ENCODE measurements around the gene FAM222A.

FAM222A gene

GRCh38 chr12:109720857-109721189, 7.2 kb downstream of the FAM222A start:
- no peak overlapping the region for H3K27ac ChIP-seq (ENCODE audit: low read depth, low read length)
- no peaks in the 10 kb centered on the region for H3K36me3 ChIP-seq (ENCODE audit: control insufficient read depth, low read length)
- no peaks in the 10 kb centered on the region for H3F3A ChIP-seq (ENCODE audit: control insufficient read depth, insufficient read depth)
- no peak overlapping the region for H3K4me3 ChIP-seq (ENCODE audit: low read length)
- H3K27me3 ChIP-seq (ENCODE audit: control insufficient read depth, low read length) = peaks cover 37% of the 10 kb centered on the region
- H3K9me3 ChIP-seq (ENCODE audit: control insufficient read depth, insufficient read depth, low read length) = no peaks in the 10 kb centered on the region
- no peaks in the 10 kb centered on the region for H3K79me2 ChIP-seq (ENCODE audit: control insufficient read depth, low read length)
- H3K9me2 ChIP-seq (replicated peaks; ENCODE audit: control insufficient read depth, low read length) = no peaks in the 10 kb centered on the region
- TF ChIP-seq, protein P1, sequence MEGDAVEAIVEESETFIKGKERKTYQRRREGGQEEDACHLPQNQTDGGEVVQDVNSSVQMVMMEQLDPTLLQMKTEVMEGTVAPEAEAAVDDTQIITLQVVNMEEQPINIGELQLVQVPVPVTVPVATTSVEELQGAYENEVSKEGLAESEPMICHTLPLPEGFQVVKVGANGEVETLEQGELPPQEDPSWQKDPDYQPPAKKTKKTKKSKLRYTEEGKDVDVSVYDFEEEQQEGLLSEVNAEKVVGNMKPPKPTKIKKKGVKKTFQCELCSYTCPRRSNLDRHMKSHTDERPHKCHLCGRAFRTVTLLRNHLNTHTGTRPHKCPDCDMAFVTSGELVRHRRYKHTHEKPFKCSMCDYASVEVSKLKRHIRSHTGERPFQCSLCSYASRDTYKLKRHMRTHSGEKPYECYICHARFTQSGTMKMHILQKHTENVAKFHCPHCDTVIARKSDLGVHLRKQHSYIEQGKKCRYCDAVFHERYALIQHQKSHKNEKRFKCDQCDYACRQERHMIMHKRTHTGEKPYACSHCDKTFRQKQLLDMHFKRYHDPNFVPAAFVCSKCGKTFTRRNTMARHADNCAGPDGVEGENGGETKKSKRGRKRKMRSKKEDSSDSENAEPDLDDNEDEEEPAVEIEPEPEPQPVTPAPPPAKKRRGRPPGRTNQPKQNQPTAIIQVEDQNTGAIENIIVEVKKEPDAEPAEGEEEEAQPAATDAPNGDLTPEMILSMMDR (IDR thresholded peaks at IDR 0.05; ENCODE audit: low read depth, low read length, poor library complexity, severe bottlenecking) = no peak
- no peak for TF ChIP-seq EZH2phosphoT487 (IDR thresholded peaks at IDR 0.05; ENCODE audit: borderline replicate concordance, low read length)
- no peak overlapping the region for H3K4me2 ChIP-seq (ENCODE audit: low read length)
- H3K4me1 ChIP-seq (ENCODE audit: control insufficient read depth, low read length) = no peaks in the 10 kb centered on the region
- H4K20me1 ChIP-seq (ENCODE audit: control insufficient read depth, insufficient read depth, low read depth, low read length) = peaks cover 7% of the 10 kb centered on the region; the same call in 1 of the 2 replicates

DNA sequence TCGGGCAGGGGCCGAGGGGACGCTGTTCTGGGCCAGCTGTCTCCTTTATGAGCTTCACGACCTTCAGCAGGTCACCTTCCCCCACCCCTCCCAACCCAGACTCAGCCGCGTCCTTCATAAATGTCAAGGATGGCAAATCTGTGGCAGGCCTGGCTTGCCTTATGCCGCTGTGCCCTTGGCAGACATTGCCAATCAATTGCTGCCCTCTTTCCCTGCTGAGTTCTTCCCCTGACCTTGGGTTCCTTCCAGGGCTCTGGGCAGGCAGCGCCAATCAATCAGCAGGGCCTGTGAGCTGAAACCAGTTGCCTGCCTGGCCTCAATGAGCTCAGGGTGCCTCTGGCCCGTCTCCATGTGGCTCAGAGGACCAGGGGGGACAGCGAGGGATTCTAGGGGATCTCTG, 7.7 kb downstream of the FAM222A start:
- Histone ChIP-seq H3K9me2 (replicated peaks; ENCODE audit: control insufficient read depth, low read length) (no peaks in the 10 kb centered on the region), H3K27ac (ENCODE audit: low read depth, low read length) (no peak overlapping the region), H3K4me1 (ENCODE audit: control insufficient read depth, low read length) (no peaks in the 10 kb centered on the region), H3K9me3 (ENCODE audit: control insufficient read depth, insufficient read depth, low read length) (no peaks in the 10 kb centered on the region), H4K20me1 (ENCODE audit: control insufficient read depth, insufficient read depth, low read depth, low read length) (peaks cover 2% of the 10 kb centered on the region; the same call in 1 of the 2 replicates), H3K27me3 (ENCODE audit: control insufficient read depth, low read length) (peaks cover 32% of the 10 kb centered on the region), H3K79me2 (ENCODE audit: control insufficient read depth, low read length) (no peaks in the 10 kb centered on the region), H3K4me2 (ENCODE audit: low read length) (no peak overlapping the region), H3F3A (ENCODE audit: control insufficient read depth, insufficient read depth) (no peaks in the 10 kb centered on the region), H3K36me3 (ENCODE audit: control insufficient read depth, low read length) (no peaks in the 10 kb centered on the region), H3K4me3 (ENCODE audit: low read length) (no peak overlapping the region)
- TF ChIP-seq, protein P1 (IDR thresholded peaks at IDR 0.05; ENCODE audit: low read depth, low read length, poor library complexity, severe bottlenecking) = no peak

GRCh38 chr12:109722022-109722720, 8.5 kb downstream of the FAM222A start:
- Histone ChIP-seq H3K27ac (ENCODE audit: low read depth, low read length) (no peak overlapping the region), H4K20me1 (ENCODE audit: control insufficient read depth, insufficient read depth, low read depth, low read length) (no peaks in the 10 kb centered on the region), H3K9me2 (replicated peaks; ENCODE audit: control insufficient read depth, low read length) (no peaks in the 10 kb centered on the region), H3K9me3 (ENCODE audit: control insufficient read depth, insufficient read depth, low read length) (no peaks in the 10 kb centered on the region), H3K4me2 (ENCODE audit: low read length) (no peak overlapping the region), H3K4me1 (ENCODE audit: control insufficient read depth, low read length) (no peaks in the 10 kb centered on the region), H3F3A (ENCODE audit: control insufficient read depth, insufficient read depth) (no peaks in the 10 kb centered on the region), H3K27me3 (ENCODE audit: control insufficient read depth, low read length) (peaks cover 23% of the 10 kb centered on the region), H3K4me3 (ENCODE audit: low read length) (no peak overlapping the region), H3K36me3 (ENCODE audit: control insufficient read depth, low read length) (no peaks in the 10 kb centered on the region), H3K79me2 (ENCODE audit: control insufficient read depth, low read length) (no peaks in the 10 kb centered on the region)
- TF ChIP-seq, protein P1 (IDR thresholded peaks at IDR 0.05; ENCODE audit: low read depth, low read length, poor library complexity, severe bottlenecking) = no peak
- TF ChIP-seq EZH2phosphoT487 (IDR thresholded peaks at IDR 0.05; ENCODE audit: borderline replicate concordance, low read length) = no peak
